Stimulated activated CD4-positive, alpha-beta T cell treated with anti-CD3 and anti-CD28 coated beads, TNF-alpha, amount 100 ng/mL, for 4 hours (primary cell): ENCODE results near the gene KIF9.
"Not testable (repeated sequence)": the region's sequence is repeated elsewhere in the genome, so short reads cannot be mapped to it uniquely, and the experiment has no call there.

Source experiments
- DNase-seq, 3 experiments: peaks; one replicate each; pipeline ENCODE4 v3.0.0-alpha.2; 2020; ENCODE audit warnings: low read depth in 3 of 3

The KIF9 gene, protein sequence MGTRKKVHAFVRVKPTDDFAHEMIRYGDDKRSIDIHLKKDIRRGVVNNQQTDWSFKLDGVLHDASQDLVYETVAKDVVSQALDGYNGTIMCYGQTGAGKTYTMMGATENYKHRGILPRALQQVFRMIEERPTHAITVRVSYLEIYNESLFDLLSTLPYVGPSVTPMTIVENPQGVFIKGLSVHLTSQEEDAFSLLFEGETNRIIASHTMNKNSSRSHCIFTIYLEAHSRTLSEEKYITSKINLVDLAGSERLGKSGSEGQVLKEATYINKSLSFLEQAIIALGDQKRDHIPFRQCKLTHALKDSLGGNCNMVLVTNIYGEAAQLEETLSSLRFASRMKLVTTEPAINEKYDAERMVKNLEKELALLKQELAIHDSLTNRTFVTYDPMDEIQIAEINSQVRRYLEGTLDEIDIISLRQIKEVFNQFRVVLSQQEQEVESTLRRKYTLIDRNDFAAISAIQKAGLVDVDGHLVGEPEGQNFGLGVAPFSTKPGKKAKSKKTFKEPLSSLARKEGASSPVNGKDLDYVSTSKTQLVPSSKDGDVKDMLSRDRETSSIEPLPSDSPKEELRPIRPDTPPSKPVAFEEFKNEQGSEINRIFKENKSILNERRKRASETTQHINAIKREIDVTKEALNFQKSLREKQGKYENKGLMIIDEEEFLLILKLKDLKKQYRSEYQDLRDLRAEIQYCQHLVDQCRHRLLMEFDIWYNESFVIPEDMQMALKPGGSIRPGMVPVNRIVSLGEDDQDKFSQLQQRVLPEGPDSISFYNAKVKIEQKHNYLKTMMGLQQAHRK

DNA sequence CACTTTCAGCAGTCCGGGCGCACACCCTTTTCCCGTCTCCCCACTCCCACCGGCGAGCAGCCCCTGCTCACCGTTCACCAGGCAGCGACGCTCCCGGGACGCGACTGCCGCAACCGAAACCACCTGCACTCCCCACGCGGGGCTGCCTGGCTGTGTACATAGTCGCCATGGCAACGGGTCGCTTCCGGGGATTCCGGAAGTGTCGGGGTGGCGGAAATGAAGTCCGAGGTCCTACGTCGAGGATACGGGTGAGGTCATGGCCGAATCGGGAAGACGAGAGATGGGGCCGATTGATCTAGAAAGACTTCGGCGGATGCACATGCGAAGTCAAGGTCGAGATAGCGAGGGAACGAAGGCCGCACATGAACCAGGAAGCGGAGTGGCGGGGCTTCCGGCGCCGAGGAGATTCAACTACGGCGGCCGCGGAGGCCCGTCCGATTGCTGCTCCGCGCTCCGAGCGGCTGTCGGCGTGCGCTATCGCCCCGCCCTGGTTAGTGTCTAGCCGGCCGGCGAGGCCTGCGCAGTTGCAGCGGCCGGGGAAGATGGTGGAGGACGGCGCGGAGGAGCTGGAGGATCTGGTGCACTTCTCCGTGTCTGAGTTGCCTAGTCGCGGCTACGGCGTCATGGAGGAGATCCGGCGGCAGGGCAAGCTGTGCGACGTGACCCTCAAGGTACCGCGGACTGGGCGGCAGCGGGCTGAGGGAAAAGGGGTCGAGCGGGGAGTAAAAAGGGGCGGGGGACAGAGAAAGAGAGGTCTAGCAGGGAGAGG lies at the start of gene KIF9, which contains the start of gene KLHL18:
Gene KIF9, minus strand, starts transcription at position 376 of the 769 bp plus-strand sequence. CDS start 5,425 bp downstream, outside the sequence.
Gene KLHL18, plus strand, starts transcription at position 521 of the 769 bp plus-strand sequence. Its CDS starts 22 bp downstream, at position 543.
- DNase-seq = peak; percentile 87 to 94 (median 91)

DNA sequence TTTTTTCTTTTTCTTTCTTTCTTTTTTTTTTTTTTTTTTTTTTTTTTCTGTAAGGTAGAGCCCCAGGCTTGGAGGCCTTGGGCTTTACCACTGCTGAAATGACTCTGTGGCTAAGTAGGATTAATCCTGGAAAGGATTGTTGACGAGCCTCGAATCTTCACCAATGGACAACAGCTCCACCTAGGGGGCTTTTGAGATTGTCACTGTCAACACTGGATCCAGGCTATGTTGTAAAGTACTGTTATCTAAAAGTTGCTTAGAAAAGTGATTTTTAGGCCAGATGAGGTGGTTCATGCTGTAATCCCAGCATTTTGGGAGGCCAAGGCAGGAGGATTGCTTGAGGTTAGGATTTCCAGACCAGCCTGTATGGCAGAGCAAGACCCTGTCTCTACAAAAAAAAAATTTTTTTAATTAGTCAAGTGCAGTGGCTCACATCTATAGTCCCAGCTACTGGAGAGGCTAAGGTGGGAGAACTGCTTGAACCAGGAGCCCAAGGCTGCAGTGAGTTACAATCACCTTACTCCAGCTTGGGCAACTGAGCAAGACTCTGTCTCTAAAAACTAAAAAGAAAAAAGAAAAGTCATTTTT lies 41.8 kb upstream of the KIF9 start:
- peak in 2 of 3 experiments; percentile 8 to 17 for DNase-seq

DNA sequence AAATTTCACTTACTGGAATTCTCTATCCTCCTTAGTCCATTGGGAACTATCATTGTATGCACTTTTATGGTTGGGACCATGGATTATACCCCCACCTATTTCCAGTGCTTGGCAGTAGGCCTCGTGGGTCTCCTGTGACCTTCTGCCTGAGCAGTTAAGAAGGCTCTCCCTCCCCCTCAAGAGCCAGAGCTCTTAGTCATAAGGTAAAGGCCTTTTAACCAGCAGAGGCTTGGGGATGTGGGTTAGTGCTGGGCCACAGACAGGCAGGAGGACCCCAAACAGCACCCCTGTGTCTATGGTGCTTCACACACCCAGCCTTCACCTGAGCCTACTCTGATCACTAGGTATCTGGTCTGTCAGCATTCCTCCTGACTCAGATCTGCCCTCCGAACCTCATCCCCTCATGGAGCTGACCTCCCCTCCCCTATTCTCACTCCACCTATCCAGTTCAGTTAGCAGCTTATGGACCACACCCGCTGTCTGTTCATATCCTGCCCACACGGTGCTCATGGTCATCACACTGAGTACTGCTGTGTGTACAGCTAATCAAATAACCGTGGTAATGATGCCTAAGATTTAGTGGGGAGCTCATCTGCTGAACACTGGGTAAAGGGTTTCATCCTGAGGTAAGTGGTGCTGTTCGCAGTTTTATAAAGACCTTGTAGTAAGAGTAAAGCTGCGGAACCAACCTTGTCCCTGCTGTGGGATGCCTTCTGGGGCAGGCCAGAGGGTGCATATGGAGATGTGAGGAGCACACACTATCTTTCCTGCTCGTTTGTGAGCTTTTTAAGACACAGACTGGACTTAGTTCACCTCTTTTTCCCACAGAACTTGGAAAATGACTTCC lies 41.1 kb upstream of the KIF9 start:
- no peak for DNase-seq

DNA sequence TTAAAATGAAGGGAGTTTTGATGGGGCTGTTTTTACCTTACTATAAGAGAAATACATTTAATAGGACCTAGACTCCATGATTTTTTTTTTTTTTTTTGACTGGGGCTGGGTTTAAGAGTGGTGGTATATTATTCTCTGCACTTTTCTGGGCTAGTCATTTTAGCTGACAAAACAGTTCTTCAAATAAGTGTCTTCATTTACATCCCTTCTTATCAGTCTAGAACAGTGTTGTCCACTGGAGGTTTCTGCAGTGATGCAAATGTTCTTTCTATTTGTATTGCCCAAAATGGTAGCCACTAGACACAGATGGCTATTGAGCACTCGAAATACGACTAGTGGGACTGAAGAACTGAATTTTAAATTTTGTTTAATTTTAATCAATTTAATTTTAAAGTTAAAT lies 37.4 kb upstream of the KIF9 start:
- no peak for DNase-seq

DNA sequence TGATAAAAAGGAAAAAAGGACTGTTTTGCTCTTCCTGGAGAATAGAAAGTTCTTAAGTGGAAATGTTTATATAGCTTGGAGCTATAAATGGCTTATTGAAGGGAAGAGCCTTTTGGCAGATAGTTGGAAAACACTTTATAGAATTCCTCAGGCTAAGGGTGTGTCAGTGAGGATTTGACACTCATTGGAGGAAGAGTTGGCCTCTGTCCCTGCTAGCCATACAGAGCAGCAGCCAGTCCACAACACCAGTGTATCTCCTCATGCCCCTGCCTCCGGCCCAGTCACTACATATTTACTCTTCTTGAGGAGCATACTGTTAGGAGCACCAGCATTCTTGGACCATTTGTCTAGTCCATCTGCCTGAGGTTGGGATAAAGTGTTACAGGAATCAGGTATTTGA lies 36.3 kb upstream of the KIF9 start:
- no peak for DNase-seq

DNA sequence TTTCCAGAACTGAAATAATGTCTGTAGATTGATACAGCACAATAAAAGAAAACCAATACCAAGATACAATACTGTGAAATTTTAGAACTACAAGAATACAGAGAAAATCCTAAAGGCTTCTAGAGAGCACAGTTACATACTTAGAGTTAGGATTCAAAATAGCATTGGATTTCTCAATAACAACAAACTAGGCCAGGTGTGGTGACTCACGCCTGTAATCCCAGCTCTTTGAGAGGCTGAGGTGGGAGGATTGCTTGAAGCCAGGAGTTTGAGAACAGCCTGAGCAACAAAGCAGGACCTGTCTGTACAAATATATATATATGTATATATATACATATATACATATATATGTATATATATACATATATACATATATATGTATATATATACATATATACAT lies 33.6 kb upstream of the KIF9 start:
- DNase-seq = not testable (repeated sequence)

DNA sequence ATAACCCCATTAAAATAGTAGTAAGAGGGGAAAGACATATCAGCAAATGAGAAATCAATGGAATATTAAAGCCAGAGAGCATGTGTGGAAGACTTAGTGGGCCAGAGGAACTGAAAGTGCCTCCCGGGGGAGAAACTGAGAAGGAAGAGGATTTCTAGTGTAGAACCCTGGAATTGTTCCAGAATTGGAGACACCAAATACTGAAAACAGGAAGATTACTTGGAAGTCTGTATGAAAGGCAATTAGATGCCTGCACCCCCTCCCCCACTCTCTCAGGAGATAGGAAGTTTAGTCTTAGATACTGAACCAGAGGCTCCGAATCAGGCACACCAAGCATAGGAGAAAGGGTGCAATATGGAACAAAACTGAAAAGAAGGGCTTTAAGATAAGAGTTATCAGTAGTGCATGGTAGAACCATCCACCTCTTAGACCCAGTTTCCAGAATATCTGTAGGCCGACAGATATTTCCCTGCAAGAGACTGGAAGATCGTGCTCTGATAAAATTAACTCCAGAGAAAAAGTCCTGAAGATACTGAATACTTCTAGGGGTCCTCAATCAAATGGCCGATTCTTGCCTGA lies 32.6 kb upstream of the KIF9 start:
- no peak for DNase-seq

DNA sequence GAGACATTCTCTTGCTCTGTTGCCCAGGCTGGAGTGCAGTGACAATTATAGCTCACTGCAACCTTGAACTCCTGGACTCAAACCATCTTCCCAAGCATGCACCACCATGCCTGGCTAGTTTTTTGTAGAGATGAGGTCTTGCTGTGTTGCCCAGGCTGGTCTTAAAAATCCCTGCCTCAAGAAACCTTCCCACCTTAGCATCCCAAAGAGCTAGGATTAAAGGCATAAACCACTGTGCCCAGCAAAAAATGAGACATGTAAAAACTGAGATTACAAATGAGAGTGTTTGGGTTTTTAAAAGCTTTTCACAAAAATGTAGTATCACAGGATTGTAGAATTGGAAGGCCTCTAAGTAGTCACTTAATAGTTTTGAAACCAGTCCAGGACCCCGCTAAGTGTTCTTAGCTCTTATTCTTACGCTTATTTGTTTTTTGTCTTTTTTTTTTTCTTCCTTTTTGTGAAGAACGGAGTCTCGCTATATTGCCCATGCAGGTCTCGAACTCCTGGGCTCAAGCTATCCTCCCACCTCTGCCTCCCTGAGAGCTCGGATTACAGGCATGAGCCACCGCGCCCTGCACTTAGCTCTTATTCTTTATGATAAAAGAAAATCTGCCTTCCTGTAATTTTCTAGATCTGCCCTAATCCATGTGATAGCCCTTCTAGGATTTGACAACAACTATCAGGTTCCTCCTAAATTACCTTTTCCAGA lies 31.6 kb upstream of the KIF9 start:
- no peak for DNase-seq

DNA sequence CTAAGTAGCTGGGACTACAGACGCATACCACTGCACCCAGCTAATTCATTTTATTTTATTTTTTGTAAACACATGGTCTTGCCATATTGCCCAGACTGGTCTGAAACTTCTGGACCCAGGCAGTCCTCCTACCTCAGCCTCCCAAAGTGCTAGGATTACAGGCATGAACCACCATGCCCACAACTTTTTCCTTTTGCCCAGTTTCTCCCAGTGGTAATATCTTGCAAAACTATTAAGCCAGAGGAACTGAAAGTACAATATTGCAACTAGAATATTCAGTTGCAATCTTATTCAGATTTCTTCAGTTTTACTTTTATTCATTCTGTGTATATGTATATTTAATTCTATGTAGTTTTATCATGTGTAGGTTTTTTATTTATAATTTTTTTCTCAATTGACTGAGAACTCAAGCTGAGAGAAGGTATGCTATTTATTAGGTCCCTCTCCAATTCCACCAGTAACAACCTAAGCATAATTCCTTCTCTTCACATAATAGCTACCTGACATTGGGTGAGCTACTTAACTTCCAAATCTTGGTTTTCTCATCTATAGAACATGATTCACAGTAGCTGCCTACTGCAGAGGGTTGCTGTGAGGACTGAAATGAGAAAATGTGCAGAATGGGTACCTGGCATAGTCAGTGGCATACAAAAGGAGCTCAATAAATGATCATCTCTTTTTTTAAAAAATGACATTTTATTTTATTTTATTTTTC lies 30.9 kb upstream of the KIF9 start:
- DNase-seq = no peak

DNA sequence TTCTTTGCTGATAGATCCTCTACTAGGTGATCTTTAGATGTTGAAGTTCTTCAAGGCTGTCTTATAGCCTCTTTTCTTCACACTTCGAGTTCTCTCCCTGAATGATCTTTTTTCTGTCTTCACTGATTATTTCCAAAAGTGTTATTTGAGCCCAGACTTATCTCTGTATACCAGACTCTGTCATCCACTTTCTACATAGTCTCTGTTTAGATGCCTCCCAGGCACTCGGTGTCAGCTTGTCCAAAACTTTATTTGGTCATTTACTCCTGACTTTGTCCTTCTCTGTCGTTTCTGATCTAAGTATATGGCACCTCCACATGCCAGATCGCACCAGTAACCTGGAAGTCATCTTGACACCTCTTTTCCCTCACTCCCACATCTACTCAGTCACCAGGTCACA lies 27.8 kb upstream of the KIF9 start:
- no peak for DNase-seq

DNA sequence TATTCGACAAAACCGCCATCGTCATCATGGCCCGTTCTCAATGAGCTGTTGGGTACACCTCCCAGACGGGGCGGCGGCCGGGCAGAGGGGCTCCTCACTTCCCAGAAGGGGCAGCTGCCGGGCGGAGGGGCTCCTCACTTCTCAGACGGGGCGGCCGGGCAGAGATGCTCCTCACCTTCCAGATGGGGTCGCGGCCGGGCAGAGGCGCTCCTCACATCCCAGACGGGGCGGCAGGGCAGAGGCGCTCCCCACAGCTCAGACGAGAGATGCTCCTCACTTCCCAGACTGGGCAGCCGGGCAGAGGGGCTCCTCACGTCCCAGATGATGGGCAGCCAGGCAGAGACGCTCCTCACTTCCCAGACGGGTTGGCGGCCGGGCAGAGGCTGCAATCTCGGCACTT lies 26.6 kb upstream of the KIF9 start:
- DNase-seq = not testable (repeated sequence)

DNA sequence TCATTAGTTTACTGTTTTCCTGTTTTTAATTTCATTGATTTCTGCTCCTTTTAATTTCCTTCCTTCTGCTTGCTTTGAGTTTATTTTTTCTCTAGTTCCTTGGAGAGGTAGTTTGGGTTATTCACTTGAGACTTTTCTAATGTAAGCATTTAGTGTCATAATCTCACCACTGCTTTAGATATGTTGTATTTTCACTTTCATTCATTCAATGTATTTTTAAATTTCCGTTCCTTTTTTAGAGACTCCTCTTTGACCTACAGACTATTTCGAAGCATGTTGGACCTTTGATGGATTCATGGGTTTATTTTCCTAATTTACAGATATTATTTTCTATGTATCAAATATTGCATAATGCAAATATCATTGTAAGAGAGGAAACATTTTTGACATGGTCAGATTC lies 23.4 kb upstream of the KIF9 start:
- no peak for DNase-seq

DNA sequence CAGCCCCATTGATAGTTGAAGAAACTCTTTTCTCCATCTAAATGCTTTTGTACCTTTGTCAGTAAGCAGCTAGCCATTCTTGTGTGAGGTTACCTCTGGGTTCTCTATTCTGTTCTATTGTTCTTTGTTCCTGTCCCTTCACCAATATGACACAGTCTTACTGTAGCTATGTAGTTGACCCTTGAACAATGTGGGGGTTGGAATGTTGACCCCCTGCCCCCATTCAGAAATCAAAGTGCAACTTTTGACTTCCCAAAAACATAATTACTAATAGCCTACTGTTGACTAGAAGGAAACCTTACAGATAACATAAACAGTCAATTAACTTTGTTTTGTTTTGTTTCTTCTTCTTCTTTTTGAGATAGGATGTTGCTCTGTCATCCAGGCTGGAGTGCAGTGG lies 18.9 kb upstream of the KIF9 start:
- DNase-seq = no peak

DNA sequence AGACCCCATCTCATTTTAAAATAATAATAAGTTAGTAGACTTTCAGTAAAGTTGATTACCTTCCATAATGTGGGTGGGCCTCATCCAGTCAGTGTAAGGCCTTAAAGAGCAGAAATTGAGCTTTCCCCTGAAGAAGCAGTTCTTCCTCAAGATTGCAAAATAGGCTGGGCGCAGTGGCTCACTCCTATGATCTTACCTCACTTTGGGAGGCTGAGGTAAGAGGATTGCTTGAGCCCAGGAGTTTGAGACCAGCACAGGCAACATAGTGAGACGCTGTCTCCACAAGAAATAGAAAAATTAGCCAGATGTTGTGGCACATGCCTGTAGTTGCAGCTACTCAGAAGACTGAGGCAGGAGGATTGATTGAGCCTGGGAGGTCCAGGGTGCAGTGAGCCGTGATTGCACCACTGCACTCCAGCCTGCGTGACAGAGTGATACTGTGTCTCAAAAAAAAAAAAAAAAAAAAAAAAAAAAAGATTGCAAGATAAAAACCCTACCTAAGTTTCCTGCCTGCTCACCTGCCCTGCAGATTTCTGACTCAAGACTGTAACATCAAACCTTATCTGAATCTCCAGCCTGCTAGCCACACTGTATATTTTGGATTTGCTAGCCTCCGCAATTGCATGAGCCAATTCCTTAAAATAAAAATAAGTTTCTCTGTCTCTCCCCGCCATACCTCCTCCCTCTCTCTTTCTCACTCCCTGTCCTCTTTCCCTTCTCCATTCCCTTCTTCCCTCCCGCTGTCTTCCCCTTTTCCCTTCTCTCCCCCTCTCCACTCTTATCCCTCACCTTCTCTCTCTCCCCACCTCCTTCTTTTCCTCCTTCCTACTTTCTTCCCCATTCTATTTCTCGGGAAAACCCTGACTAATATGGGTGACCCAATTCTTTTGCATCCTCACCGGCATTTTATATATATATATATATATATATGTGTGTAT lies 17.1 kb upstream of the KIF9 start:
- no peak for DNase-seq

DNA sequence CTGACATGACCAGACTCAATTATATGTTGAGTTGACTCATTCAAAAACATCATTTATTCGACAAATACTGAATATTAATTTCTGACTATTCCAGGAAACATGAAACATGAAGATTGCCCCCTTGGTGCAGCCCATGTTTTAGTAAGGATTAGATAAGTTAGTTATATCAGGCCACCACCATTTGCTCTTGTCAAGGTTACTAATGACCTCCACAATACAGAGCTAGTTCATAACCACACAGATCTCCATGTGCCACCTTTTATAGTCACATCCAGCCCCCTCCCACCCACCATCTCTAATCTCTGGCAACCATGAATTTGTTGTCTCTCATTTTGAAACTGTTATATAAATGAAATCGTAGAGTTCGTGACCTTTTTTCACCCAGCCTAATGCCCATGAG lies 15.8 kb upstream of the KIF9 start:
- DNase-seq = no peak

DNA sequence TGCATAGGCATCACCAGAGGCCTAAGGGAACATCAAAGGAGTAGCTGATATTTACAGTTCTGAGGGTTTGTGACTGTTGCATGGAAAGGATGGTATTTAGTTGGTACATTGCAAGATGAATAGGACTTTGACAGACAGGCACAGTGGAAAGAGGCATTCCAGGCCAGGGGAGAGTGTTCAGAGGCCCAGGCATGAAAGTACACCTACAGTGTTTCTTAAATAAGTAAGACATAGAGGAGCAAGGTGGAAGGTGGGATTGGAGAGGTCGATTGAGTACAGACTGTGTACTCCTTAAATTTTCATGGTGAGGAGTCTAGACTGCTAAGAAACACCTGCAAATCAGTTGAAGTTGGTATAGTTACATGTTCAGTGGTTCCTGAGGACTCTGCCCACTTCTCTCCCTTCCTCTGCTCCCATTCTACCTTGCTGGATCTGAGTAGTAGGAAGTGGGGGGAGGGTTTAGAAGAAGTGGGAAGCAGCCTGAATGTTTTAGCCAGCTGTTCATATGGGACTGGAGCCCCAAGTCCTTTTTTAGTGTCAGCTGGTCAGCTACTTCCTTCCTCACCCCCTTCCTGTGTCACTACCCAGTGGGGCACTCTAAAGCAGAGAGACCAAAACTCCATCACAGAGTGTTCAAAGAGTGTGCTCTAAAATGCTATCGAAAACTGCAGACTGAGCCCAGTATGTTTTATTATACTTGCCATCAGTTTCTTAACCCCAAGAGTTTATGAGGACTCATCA lies 14.1 kb upstream of the KIF9 start:
- DNase-seq = no peak

DNA sequence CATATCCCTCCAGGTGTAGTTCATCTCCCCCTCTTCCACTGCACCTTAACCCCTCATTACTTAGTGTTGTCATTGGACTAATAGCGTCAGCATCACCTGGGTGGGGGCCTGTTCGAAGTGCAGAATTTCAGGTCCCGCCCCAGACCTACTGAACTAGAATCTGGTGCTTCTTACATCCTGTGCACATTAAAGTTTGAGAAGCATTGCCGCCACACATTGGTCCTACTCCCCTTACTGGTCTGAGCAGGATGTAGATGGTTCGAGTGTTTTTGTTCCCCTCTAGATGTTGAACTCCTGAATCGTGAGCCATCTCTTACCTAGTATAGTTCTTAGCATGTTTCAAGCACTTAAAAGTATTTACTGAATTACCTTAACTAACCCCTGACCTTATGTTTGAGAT lies 13.4 kb upstream of the KIF9 start:
- DNase-seq = no peak
